ENCODE measurements around the gene CAMK1. TPM values are rescaled to one million over a fixed set of nuclear protein-coding genes. Genes with fewer than 3 reads are reported as not detected.

CAMK1 gene
- total RNA-seq, 2 experiments from 2014 or later, result 0.74 to 1.1 TPM

- H3K27me3 Mint-ChIP-seq, result no peaks in the 10 kb centered on the region
- POLR2A ChIA-PET, result interaction anchor here (3.6 kb wide), 1 partner anchor 11 kb away, joined by 26 read pairs; the partner anchor contains the start of genes ARPC4 and TADA3
- intact Hi-C loops (cut with DNase I, micrococcal nuclease), result no loop called here
- CTCF ChIA-PET, result interaction anchor here (0.5 to 1.3 kb wide), 3 partner anchors 19 to 82 kb away, joined by 3 read pairs; partner anchors contain the start of gene OGG1
- Histone ChIP-seq H3K4me3 (ENCODE audit: low read length) (no peak overlapping the region), H3K4me1 (ENCODE audit: insufficient read depth, low read length) (peaks cover 53% of the 10 kb centered on the region), H3K27ac (ENCODE audit: low read depth in 1 of 2, low read length in 2 of 2) (no peak overlapping the region), H3K9me3 (ENCODE audit: control insufficient read depth in 1 of 2, insufficient read depth in 1 of 2, low read length in 2 of 2) (no peaks in the 10 kb centered on the region), H3K27me3 (ENCODE audit: control insufficient read depth in 1 of 2, insufficient read depth in 2 of 2, low read length in 2 of 2) (no peaks in the 10 kb centered on the region), H3K36me3 (ENCODE audit: insufficient read depth, low read length) (peaks cover 58% of the 10 kb centered on the region)
- H3K36me3 Mint-ChIP-seq (ENCODE audit: low read depth), result peaks cover 50% of the 10 kb centered on the region
- H3K4me1 Mint-ChIP-seq (ENCODE audit: low read depth), result peaks cover 65% of the 10 kb centered on the region
- DNase-seq (no peak), ATAC-seq (ENCODE audit: poor library complexity) (no peak)
- no peak overlapping the region for H3K27ac Mint-ChIP-seq
- no peaks in the 10 kb centered on the region for H3K9me3 Mint-ChIP-seq
- no peak overlapping the region for H3K4me3 Mint-ChIP-seq
- no peak for TF ChIP-seq CTCF (IDR thresholded peaks at IDR 0.05)
Measured at GRCh38 chr3:9781978-9782603, 12.3 kb upstream of the CAMK1 start.

DNA sequence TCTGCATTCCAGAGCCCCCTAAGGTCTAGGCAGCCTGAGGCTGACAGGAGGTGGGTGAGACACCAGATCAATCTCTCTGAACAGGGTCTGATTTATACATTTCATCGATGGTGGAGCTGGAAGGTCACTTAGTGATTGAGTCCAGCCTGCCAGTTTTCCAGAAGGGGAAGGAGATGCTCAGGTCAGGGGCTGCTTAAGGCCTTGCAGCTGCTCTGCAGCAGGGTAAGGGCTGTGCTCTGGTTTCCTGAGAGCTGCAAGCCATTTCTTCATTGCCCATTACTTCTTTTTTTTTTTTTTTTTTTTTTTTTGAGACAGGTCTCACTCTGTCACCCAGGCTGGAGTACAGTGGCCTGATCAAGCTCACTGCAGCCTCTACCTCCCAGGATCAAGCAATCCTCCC, 11.8 kb upstream of the CAMK1 start:
- Histone ChIP-seq H3K27me3 (ENCODE audit: control insufficient read depth in 1 of 2, insufficient read depth in 2 of 2, low read length in 2 of 2) (no peaks in the 10 kb centered on the region), H3K27ac (ENCODE audit: low read depth in 1 of 2, low read length in 2 of 2) (no peak overlapping the region), H3K4me3 (ENCODE audit: low read length) (no peak overlapping the region), H3K36me3 (ENCODE audit: insufficient read depth, low read length) (peaks cover 54% of the 10 kb centered on the region), H3K4me1 (ENCODE audit: insufficient read depth, low read length) (peaks cover 50% of the 10 kb centered on the region), H3K9me3 (ENCODE audit: control insufficient read depth in 1 of 2, insufficient read depth in 1 of 2, low read length in 2 of 2) (no peaks in the 10 kb centered on the region)
- Mint-ChIP-seq H3K4me3 (peak overlapping the region; percentile 16), H3K4me1 (ENCODE audit: low read depth) (peaks cover 61% of the 10 kb centered on the region), H3K27ac (no peak overlapping the region), H3K9me3 (no peaks in the 10 kb centered on the region), H3K36me3 (ENCODE audit: low read depth) (peaks cover 45% of the 10 kb centered on the region), H3K27me3 (no peaks in the 10 kb centered on the region)
- ChIA-PET CTCF (interaction anchor here (0.6 to 1.3 kb wide), 2 partner anchors 32 to 82 kb away, joined by 3 read pairs; partner anchors contain the start of gene OGG1), POLR2A (interaction anchor here (3.6 kb wide), 1 partner anchor 12 kb away, joined by 26 read pairs; the partner anchor contains the start of genes ARPC4 and TADA3)
- DNase-seq, result no peak
- no peak for ATAC-seq (ENCODE audit: poor library complexity)
- intact Hi-C loops (cut with DNase I, micrococcal nuclease), result no loop called here
- TF ChIP-seq CTCF (IDR thresholded peaks at IDR 0.05), result no peak

DNA sequence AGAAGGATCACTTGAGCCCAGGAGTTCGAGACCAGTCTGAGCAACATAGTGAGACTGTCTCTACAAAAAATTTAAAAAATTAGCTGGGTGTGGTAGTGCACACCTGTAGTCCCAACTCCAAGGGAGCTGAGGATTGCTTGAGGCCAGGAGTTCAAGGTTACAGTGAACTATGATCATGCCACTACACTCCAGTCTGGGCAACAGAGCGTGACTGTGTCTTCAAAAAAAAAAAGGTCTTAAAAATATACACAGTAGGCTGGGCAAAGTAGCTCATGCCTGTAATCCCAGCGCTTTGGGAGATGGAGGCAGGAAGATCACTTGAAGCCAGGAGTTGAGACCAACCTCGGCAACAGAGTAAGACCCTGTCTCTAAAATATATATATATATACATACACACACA, 11.2 kb upstream of the CAMK1 start:
- CTCF ChIA-PET, result no interaction called here
- H3K36me3 ChIP-seq (ENCODE audit: insufficient read depth, low read length), result peaks cover 48% of the 10 kb centered on the region
- intact Hi-C loops (cut with DNase I, micrococcal nuclease), result no loop called here

More for the DNA sequence above, 11.2 kb upstream of the CAMK1 start:
- Histone ChIP-seq H3K4me3 (ENCODE audit: low read length) (no peak overlapping the region), H3K4me1 (ENCODE audit: insufficient read depth, low read length) (peaks cover 50% of the 10 kb centered on the region), H3K9me3 (ENCODE audit: control insufficient read depth in 1 of 2, insufficient read depth in 1 of 2, low read length in 2 of 2) (no peaks in the 10 kb centered on the region), H3K27me3 (ENCODE audit: control insufficient read depth in 1 of 2, insufficient read depth in 2 of 2, low read length in 2 of 2) (no peaks in the 10 kb centered on the region), H3K27ac (ENCODE audit: low read depth in 1 of 2, low read length in 2 of 2) (peak overlapping the region in 1 of 2 donors; percentile 42)
- Mint-ChIP-seq H3K4me3 (no peak overlapping the region), H3K4me1 (ENCODE audit: low read depth) (peaks cover 58% of the 10 kb centered on the region), H3K27ac (peak overlapping the region; percentile 65), H3K27me3 (no peaks in the 10 kb centered on the region), H3K9me3 (no peaks in the 10 kb centered on the region), H3K36me3 (ENCODE audit: low read depth) (peaks cover 39% of the 10 kb centered on the region)
- POLR2A ChIA-PET, result interaction anchor here (1.1 to 3.6 kb wide), 3 partner anchors 9 to 12 kb away, joined by 3 to 26 read pairs (median 7); partner anchors contain the start of genes ARPC4, CAMK1 and TADA3
- no peak for ATAC-seq (ENCODE audit: poor library complexity)
- TF ChIP-seq CTCF (IDR thresholded peaks at IDR 0.05), result no peak
- no peak for DNase-seq

Data from CD4-positive, alpha-beta T cell (primary cell).